Measurements from ENCODE around the gene ECM1.

ECM1 gene

DNA sequence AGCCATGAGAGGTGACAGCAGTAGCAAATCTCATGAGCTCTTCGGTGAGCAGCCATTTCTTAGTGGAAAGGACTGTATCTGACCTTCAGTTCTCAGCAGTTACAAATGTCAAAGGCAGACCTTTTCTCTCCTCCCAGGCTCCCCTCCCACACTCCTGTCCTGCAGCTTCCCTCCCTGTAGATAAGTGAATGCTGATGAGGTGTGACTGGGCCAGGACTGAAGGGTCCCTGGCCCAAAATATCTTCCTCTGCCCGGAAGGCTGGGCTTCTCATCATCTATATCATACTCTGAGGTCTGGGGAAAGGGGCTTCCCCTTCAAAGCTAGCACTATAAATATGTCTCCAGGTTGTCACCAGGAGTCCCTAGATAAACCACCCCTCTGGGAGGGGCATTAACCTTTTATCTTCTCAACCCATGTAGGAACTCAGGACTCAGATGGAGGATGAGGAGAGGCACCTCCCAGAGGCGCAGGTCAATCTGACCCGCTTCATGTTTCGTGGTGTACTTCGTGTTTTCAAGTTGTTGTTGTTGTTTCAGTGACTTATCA is 37.6 kb downstream of the ECM1 start:
- no peak for ATAC-seq (ENCODE audit: low read depth)
- no peak for DNase-seq (ENCODE audit: low spot score)
- Histone ChIP-seq H3K27me3 (ENCODE audit: insufficient read depth, poor library complexity, severe bottlenecking) (no peaks in the 10 kb centered on the region), H3K36me3 (ENCODE audit: low read depth) (no peaks in the 10 kb centered on the region), H3K9me3 (ENCODE audit: severe bottlenecking) (no peaks in the 10 kb centered on the region), H3K27ac (ENCODE audit: poor library complexity, severe bottlenecking) (no peak overlapping the region), H3K4me1 (ENCODE audit: insufficient read depth, poor library complexity, severe bottlenecking) (peaks cover 3% of the 10 kb centered on the region), H3K4me3 (ENCODE audit: severe bottlenecking) (no peak overlapping the region)
- TF ChIP-seq, protein P1, sequence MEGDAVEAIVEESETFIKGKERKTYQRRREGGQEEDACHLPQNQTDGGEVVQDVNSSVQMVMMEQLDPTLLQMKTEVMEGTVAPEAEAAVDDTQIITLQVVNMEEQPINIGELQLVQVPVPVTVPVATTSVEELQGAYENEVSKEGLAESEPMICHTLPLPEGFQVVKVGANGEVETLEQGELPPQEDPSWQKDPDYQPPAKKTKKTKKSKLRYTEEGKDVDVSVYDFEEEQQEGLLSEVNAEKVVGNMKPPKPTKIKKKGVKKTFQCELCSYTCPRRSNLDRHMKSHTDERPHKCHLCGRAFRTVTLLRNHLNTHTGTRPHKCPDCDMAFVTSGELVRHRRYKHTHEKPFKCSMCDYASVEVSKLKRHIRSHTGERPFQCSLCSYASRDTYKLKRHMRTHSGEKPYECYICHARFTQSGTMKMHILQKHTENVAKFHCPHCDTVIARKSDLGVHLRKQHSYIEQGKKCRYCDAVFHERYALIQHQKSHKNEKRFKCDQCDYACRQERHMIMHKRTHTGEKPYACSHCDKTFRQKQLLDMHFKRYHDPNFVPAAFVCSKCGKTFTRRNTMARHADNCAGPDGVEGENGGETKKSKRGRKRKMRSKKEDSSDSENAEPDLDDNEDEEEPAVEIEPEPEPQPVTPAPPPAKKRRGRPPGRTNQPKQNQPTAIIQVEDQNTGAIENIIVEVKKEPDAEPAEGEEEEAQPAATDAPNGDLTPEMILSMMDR (IDR thresholded peaks at IDR 0.05; ENCODE audit: poor library complexity, severe bottlenecking): no peak

DNA sequence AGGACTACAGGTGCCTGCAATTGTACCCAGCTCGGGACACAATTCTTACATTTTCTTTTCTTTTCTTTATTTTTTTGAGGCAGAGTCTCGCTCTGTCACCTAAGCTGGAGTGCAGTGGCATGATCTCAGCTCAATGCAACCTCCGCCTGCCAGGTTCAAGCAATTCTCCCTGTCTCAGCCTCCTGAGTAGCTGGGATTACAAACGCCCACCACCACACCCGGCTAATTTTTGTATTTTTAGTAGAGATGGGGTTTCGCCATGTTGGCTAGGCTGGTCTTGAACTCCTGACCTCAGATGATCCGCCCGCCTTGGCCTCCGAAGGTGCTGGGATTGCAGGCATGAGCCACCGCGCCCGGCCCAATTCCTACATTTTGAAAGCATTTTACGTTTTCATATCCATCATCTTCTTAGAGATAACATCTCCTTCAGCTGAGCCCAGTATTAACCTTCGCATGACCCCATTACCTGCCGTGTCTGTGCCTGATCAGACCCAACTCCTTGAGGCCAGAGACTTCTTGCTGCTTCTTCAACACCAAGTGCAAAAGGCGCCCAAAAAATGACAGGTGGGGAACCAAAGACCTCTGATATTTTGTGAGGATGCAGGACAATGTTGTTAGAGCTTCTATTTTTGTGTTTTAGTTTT is 38.5 kb downstream of the ECM1 start:
- H3K27ac ChIP-seq (ENCODE audit: poor library complexity, severe bottlenecking): no peak overlapping the region
- H3K4me1 ChIP-seq (ENCODE audit: insufficient read depth, poor library complexity, severe bottlenecking): peaks cover 6% of the 10 kb centered on the region
- no peaks in the 10 kb centered on the region for H3K27me3 ChIP-seq (ENCODE audit: insufficient read depth, poor library complexity, severe bottlenecking)
- H3K36me3 ChIP-seq (ENCODE audit: low read depth): no peaks in the 10 kb centered on the region
- H3K4me3 ChIP-seq (ENCODE audit: severe bottlenecking): no peak overlapping the region
- no peak for ATAC-seq (ENCODE audit: low read depth)
- no peak for DNase-seq (ENCODE audit: low spot score)
- H3K9me3 ChIP-seq (ENCODE audit: severe bottlenecking): no peaks in the 10 kb centered on the region
- TF ChIP-seq, protein P1 (IDR thresholded peaks at IDR 0.05; ENCODE audit: poor library complexity, severe bottlenecking): no peak

DNA sequence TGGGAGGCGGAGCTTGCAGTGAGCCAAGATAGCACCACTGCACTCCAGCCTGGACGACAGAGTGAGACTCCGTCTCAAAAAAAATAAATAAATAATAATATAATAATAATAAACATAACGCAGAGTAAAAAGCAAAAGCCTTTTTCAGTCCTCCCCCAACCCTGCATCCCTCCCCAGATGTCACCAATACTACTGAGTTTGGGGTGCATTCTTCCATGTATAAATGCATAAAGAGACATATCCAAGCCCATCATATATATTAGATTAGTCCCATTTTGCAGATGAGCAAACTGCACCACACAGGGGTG is 40.4 kb downstream of the ECM1 start:
- H3K9me3 ChIP-seq (ENCODE audit: severe bottlenecking): no peaks in the 10 kb centered on the region
- H3K36me3 ChIP-seq (ENCODE audit: low read depth): no peaks in the 10 kb centered on the region; the same call in 1 of the 2 replicates
- DNase-seq (ENCODE audit: low spot score): no peak
- TF ChIP-seq, protein P1 (IDR thresholded peaks at IDR 0.05; ENCODE audit: poor library complexity, severe bottlenecking): no peak
- H3K27me3 ChIP-seq (ENCODE audit: insufficient read depth, poor library complexity, severe bottlenecking): no peaks in the 10 kb centered on the region
- H3K4me1 ChIP-seq (ENCODE audit: insufficient read depth, poor library complexity, severe bottlenecking): peaks cover 19% of the 10 kb centered on the region
- no peak for ATAC-seq (ENCODE audit: low read depth)
- H3K4me3 ChIP-seq (ENCODE audit: severe bottlenecking): peak overlapping the region; percentile 61
- peak overlapping the region; percentile 70 for H3K27ac ChIP-seq (ENCODE audit: poor library complexity, severe bottlenecking)

DNA sequence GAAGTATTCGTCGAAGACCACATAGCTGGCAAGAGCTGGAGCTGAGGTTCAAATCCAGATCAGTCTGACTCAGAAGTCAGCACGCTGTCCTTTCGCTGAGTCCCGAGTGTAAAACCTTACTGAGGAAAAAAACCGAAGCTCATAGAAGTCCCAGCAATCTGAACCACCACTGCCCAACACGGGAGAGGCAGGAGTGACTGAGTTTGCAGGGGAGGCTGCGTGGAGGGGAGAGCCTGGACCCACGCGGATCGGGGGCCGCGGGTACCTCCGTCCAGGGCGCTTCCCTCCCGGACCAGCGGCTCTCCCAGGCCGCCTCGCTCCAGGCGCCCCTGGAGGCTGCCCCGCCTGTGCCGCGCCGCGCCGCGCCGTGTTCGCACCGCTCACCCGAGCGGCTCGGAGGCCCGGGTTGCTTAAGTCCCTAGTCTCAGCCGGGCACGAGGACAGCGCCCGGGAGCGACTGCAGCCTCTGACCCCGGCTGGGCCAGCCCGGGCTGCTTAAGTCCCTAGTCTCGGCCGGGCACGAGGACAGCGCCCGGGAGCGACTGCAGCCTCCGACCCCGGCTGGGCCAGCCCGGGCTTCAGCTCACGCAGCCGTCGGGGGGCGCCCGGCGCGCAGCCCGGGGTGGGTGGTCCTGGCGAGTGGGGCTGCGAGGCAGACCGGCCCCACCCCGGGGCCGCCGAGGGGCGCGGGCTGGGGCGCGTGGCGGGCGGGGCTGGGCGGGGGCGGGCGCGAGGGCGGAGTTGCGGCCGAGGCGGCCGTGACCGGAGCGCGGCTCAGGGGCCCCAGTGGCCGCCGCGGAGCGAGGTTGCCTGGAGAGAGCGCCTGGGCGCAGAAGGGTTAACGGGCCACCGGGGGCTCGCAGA is 41.0 kb downstream of the ECM1 start, which contains the start of gene ADAMTSL4:
Gene ADAMTSL4, plus strand, starts transcription at position 777 of the 864 bp plus-strand sequence. CDS start 2,881 bp downstream, outside the sequence.
- Histone ChIP-seq H3K4me1 (ENCODE audit: insufficient read depth, poor library complexity, severe bottlenecking) (peaks cover 19% of the 10 kb centered on the region), H3K27ac (ENCODE audit: poor library complexity, severe bottlenecking) (peak within 1 kb of the TSS; percentile 70), H3K4me3 (ENCODE audit: severe bottlenecking) (peak within 1 kb of the TSS; percentile 61), H3K27me3 (ENCODE audit: insufficient read depth, poor library complexity, severe bottlenecking) (no peaks in the 10 kb centered on the region), H3K36me3 (ENCODE audit: low read depth) (no peaks in the 10 kb centered on the region; the same call in 1 of the 2 replicates), H3K9me3 (ENCODE audit: severe bottlenecking) (no peaks in the 10 kb centered on the region)
- TF ChIP-seq, protein P1 (IDR thresholded peaks at IDR 0.05; ENCODE audit: poor library complexity, severe bottlenecking): peak; percentile 34
- ATAC-seq (ENCODE audit: low read depth): peak; percentile 59
- DNase-seq (ENCODE audit: low spot score): no peak
